NOMO-1 treated with DMSO at 0.1 percent for 48 hours (cell line): ENCODE measurements around the gene GGCT.
A peak's percentile ranks its signal among the peaks of the same experiment; 100 is the strongest.

Source experiments
- DNase-seq: peaks from one replicate; lab custom pipeline; 2025; ENCODE audit not compliant: unreplicated experiment; lab: John Stamatoyannopoulos, UW

The GGCT gene

GRCh38 chr7:30479202-30480120 is 25.2 kb downstream of the GGCT start:
- peak; percentile 50 for DNase-seq

GRCh38 chr7:30478349-30479201 is 26.1 kb downstream of the GGCT start, which contains the start of gene NOD1:
Gene NOD1 (minus strand): TSS chr7:30478784. CDS start chr7:30456921, 21,863 bp downstream.
- peak; percentile 78 for DNase-seq

- no peak for DNase-seq
These were observed 28.0 kb downstream of the GGCT start for GRCh38 chr7:30476459-30477145.

GRCh38 chr7:30475580-30475979 is 29.0 kb downstream of the GGCT start:
- DNase-seq, result no peak

- no peak for DNase-seq
These were observed 29.7 kb downstream of the GGCT start for GRCh38 chr7:30474893-30475292.

- DNase-seq, result no peak
These were observed 30.1 kb downstream of the GGCT start for GRCh38 chr7:30474485-30474884.

GRCh38 chr7:30473903-30474302 is 30.7 kb downstream of the GGCT start:
- DNase-seq, result no peak

- DNase-seq, result no peak
These were observed 31.5 kb downstream of the GGCT start for GRCh38 chr7:30472784-30473775.

GRCh38 chr7:30472081-30472783 is 32.4 kb downstream of the GGCT start:
- DNase-seq, result no peak

GRCh38 chr7:30471205-30471604 is 33.4 kb downstream of the GGCT start:
- DNase-seq, result no peak

GRCh38 chr7:30470771-30471170 is 33.9 kb downstream of the GGCT start:
- DNase-seq, result no peak

- DNase-seq, result no peak
These were observed 34.4 kb downstream of the GGCT start for GRCh38 chr7:30470163-30470770.

GRCh38 chr7:30469303-30469702 is 35.3 kb downstream of the GGCT start:
- DNase-seq, result no peak

GRCh38 chr7:30468791-30469190 is 35.8 kb downstream of the GGCT start:
- DNase-seq, result no peak

- peak; percentile 64 for DNase-seq
These were observed 36.6 kb downstream of the GGCT start for GRCh38 chr7:30468041-30468440.

- no peak for DNase-seq
These were observed 37.4 kb downstream of the GGCT start for GRCh38 chr7:30467271-30467670.

- DNase-seq, result no peak
These were observed 38.4 kb downstream of the GGCT start for GRCh38 chr7:30466266-30466665.

GRCh38 chr7:30465811-30466180 is 38.8 kb downstream of the GGCT start:
- no peak for DNase-seq
